22Rv1 (cell line): Measurements from ENCODE around the gene OCA2.

Experiments used
- CTCF ChIP-seq: fragments of 450-650 bp; IDR thresholded peaks from 2 replicates; pipeline ENCODE4 v1.5.1; 2017; ENCODE audit warnings: mild to moderate bottlenecking
- ZFX ChIP-seq: fragments of 450-650 bp; IDR thresholded peaks from 2 replicates; pipeline ENCODE4 v1.6.1; 2017; ENCODE audit warnings: antibody characterized with exemption, borderline replicate concordance

GRCh38 chr15:27832237-27832596 is 266.9 kb downstream of the OCA2 start:
- TF ChIP-seq CTCF (no peak), ZFX (no peak)
